8988T (cell line): ENCODE data around the gene TRABD2B.

ENCODE experiments used
- DNase-seq: peaks from one replicate; pipeline ENCODE4 v3.0.0; 2011

TRABD2B gene

GRCh38 chr1:47934243-47934805, 62.9 kb downstream of the TRABD2B start:
- DNase-seq: no peak

- no peak for DNase-seq
Observed at GRCh38 chr1:47932743-47933142, 64.4 kb downstream of the TRABD2B start.

GRCh38 chr1:47931395-47931794, 65.8 kb downstream of the TRABD2B start:
- no peak for DNase-seq

- no peak for DNase-seq
Observed at GRCh38 chr1:47930210-47930840, 66.9 kb downstream of the TRABD2B start.

- no peak for DNase-seq
Observed at GRCh38 chr1:47927165-47927564, 70.0 kb downstream of the TRABD2B start.

DNA sequence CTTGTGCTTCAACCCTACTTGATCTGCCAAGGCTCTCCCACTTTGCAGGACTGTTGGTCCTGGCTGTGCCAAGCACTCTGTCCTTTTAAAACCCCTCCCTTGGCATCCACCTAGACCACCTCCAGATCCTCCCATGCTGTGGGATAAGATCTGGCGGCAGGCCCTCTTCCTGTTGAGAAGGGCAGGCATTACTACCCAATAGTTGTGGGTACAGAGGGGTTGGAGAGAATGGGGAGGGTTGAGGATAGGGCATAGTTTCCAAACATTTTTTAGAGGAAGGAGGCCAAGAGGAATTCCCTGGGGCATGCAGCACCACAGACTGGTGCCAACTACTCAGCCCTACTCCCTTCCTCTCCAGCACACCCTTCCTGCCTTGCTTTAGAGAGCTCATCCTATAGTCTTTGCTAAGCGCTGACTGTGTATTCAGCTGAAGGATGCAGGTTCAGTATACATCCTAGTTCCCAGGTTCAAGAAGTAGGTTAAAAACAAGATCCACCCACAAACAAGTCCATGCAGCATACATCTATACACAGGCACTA, 70.7 kb downstream of the TRABD2B start:
- DNase-seq: no peak

DNA sequence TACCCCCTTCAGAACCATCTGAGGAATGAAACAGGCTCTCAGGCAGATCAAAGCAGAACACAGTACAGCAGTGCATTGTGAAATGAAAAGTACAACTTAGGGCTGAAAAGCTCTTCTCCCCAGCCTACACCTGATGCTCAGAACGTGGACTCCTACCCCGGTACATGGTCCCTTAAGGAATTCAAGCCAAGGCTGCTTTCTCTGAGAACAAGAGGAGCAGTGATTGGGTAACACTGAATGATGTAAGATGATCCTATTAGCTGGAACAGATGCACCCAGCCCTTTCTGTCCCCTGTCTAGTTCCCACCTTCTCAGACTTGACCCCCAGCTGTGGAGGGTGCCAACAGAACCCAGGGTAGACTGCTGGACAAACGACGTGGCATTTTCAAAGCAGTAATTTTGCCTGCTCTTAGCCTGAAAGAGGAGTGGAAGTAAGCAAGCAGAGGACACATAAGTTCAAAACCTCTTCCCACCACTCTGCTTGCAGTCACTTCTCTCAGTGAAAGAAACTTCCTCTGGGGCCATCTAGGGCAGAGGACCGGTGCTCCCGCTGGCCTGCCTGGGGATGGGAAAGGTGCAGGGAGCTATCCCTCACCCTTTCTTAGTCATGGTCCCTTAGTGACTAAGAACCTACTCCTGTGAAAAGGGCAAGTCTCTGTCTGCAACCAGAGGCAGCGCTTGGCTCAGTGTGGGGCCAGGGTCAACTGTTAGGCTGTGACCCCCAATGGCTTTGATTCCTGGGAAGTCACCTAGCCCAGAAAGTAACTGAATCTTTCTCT, 72.7 kb downstream of the TRABD2B start:
- no peak for DNase-seq

GRCh38 chr1:47921935-47922415, 75.2 kb downstream of the TRABD2B start:
- DNase-seq: no peak

- no peak for DNase-seq
Observed at GRCh38 chr1:47919113-47919833, 77.9 kb downstream of the TRABD2B start.

DNA sequence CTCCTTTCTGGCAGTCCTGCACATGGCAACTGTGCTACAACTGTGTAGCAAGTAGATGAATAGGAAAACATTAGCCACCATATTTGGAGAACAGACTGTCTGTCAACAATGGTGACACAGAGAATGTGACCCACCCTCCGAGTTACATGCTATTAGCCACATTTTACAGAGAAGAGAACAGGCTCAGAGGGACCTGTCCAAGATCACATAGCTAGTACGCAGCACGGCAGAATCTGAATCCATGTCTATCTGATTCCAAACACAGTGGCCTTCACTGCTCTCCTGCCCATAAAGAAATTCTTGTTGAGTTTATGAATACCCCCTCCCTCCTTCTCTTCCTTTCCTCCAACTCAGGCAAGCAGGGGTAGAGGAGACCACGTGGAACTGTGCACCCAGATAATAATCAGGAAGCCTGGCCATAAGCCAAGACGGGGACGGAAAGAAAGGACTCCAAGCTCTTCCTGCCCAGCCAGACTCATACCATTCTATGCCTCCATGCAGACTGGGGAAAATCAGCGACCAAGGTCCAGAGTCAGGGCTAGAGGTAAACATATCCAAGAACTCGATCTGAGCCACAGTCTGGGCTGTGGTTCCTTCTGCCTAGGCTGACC, 78.8 kb downstream of the TRABD2B start:
- no peak for DNase-seq

DNA sequence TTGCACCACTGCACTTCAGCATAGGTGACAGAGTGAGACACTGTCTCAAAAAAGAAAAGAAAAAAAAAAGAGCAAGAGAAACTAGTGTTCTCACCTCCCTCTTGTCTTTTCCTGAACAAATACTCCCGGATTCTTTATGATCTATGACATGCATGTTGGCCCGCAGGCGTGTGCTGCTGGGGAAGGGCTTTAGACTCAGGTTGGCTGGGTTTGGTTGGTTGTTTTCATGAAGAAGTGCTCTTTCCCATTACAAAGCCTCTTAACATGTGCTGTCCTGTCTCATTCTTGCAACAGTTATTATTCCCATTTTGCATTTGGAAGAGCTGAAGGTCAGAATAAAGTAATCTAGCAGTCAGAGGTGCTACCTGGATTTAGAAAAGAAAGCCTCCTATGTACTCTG, 79.5 kb downstream of the TRABD2B start:
- DNase-seq: no peak

GRCh38 chr1:47915677-47916353, 81.4 kb downstream of the TRABD2B start:
- DNase-seq: no peak

DNA sequence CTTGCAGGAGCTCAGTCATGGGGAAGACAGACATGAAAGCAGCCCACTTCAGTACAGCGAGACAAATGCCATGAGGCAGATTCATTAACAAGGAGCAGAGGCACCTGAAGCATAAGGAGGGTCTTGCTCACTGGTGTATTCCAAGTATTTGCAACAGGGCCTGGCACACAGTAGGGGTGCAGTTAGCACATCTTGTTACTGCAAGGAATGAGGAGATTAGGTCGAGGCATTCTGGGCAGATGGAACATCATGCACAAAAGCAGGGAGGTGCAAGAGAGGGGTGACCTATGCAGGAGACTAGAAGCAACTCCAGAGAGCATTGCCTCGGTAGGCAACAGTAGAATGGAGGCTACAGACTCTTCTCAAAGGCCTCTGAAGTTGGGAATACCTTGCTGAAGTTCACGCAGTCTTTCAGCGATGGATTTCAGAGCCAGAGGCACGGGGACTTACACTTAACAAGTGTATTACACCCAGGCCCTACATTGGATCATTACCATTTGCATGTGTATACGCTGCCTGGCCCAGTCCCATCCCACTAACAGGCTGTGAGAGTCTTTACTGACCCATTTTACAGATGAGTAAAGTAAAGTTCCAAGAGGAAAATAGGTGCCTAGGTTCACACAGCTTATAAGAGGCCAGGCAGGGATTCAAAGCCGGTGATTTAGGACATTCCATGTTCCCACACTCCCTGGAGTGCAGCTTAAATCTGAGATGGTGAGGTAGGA, 82.1 kb downstream of the TRABD2B start:
- DNase-seq: no peak

DNA sequence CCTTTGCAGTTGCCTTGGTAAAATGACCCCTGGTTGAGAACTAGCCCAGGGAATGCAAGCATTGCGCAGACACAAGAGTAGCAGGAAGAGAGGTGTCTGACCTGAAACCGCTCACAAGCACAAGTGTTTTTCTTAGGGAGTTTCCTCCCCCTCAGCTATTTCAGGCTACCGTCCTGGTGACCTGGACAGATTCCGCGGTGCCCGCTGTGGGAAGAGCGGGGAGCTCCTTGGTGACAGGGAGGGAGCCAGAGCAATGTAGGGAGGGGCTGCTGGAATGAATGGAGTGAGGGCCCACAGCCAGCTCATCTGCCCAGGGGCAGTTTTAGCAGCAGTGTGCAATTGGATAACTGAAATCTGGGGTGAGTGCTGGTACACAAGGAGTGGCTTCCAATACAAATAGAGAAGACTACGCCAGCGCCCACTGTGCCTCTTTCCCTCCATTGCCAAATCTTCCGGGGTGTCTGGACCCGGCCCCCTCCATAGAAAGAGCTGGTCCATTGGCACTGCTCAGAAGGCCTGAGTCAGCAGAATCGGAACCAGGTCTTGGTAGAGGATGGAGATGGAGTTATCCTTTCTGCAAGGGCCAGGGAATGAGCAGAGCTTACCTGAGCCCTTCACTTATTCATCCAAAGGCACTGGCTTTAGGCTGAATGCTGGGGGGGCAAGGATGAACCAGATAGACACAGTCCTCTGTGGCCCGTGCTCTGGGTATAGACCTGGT, 82.8 kb downstream of the TRABD2B start:
- no peak for DNase-seq

DNA sequence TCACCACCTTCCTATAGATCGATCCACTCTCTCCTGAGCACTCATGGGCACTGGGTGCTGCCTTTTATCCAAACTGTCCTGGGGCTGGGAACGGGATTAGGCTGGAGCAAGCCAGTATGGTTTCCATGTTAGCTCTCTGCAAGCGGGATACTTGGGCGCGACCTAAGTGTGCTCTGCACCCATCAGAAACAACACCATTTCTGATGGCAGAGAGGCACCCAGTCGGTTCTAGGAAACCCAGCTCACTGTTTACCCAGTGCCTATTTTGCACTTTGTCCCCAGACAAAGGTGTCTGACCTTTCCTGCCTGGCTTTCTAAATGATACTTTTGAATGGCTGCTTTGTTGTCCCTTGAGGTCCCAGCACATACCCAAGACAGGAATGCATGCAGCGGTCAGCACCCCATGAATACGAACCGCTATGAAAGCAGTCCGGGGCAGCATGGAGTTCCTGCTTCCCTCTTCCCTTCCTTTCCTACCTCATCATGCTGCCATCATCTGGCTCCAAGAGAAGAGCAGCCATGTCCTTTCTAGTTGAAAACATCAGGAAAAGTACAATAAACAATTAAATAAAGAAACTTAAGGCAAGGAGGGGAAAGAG, 83.9 kb downstream of the TRABD2B start:
- DNase-seq: no peak

DNA sequence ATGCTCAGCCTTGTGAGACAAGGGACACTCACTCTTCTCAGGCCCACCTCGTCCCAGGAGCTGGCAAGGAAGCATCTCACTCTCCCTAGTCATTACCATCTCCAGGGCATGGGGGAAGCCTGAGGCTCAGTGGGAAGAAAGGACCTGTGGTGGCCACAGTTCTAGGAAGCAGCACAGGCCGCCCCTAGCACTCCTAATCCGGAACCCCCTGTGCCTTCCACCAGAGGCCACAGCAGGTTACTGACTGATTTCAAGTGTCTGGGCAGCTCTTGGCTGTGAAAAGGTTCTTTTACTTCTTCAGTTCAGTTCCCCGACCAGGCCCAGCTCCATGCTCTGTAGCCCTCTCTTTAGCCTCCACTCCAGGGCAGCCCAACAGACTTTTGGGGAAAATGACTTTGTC, 84.4 kb downstream of the TRABD2B start:
- no peak for DNase-seq

- no peak for DNase-seq
Observed at GRCh38 chr1:47911892-47912291, 85.3 kb downstream of the TRABD2B start.

- no peak for DNase-seq
Observed at GRCh38 chr1:47911424-47911823, 85.8 kb downstream of the TRABD2B start.

- no peak for DNase-seq
Observed at GRCh38 chr1:47908258-47908657, 88.9 kb downstream of the TRABD2B start.

DNA sequence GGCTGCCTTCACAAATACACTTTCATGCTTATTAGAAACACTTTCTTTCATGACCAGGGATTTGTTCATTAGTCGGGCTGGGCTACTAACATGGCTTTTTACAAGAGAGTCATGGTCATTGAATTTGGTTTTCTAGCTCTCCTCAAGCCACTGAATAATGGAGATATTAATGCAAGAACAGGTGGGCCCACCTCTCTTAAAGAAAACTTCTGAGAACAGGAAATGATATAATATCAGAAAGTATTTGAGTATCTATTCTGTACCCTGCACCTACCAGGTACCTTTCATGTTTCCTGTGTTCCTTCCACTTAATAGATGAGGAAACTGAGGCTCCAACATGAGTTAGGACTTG, 90.0 kb downstream of the TRABD2B start:
- no peak for DNase-seq
